Measurements from ENCODE around the gene DCDC1.

The DCDC1 gene

DNA sequence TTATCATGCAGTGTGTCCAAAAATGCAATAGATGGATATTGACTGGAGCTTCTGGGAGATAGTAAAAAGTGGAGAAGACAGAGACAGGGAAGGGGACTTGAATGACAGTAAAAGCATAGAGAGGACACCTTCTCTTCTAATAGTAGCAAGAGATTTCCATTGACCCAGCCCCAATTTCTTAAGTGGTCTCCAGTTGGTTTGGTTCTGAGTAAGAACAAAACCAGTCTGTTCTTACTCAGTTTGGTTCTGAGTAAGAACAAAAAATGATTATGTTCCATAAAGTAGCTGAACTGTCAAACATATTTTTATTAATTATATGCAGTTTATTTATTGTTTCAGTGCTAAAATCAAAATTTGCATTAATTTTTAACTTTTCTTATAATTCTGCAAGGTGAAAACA, 466.6 kb downstream of the DCDC1 start:
- H3K4me3 Mint-ChIP-seq, result no peak overlapping the region
- no peak overlapping the region for H3K27ac Mint-ChIP-seq (ENCODE audit: low read depth)
- H3K9me3 Mint-ChIP-seq, result no peaks in the 10 kb centered on the region
- ATAC-seq (replicated peaks; ENCODE audit: extremely low read depth, poor library complexity, severe bottlenecking) (no peak), DNase-seq (ENCODE audit: low spot score in 2 of 2) (no peak)
- H3K36me3 Mint-ChIP-seq (ENCODE audit: insufficient read depth), result no peaks in the 10 kb centered on the region
- no peaks in the 10 kb centered on the region for H3K4me1 Mint-ChIP-seq
- H3K27me3 Mint-ChIP-seq, result no peaks in the 10 kb centered on the region

GRCh38 chr11:30895046-30895445, 474.5 kb downstream of the DCDC1 start:
- H3K27ac Mint-ChIP-seq (ENCODE audit: low read depth), result no peak overlapping the region
- no peaks in the 10 kb centered on the region for H3K36me3 Mint-ChIP-seq (ENCODE audit: insufficient read depth)
- DNase-seq (ENCODE audit: low spot score in 2 of 2), result no peak
- peaks cover 4% of the 10 kb centered on the region for H3K9me3 Mint-ChIP-seq
- H3K27me3 Mint-ChIP-seq, result no peaks in the 10 kb centered on the region
- H3K4me3 Mint-ChIP-seq, result no peak overlapping the region
- H3K4me1 Mint-ChIP-seq, result no peaks in the 10 kb centered on the region
- ATAC-seq (replicated peaks; ENCODE audit: extremely low read depth, poor library complexity, severe bottlenecking), result no peak

GRCh38 chr11:30893318-30893717, 476.2 kb downstream of the DCDC1 start:
- Mint-ChIP-seq H3K4me3 (no peak overlapping the region), H3K36me3 (ENCODE audit: insufficient read depth) (no peaks in the 10 kb centered on the region), H3K27ac (ENCODE audit: low read depth) (no peak overlapping the region), H3K9me3 (peaks cover 5% of the 10 kb centered on the region), H3K27me3 (no peaks in the 10 kb centered on the region), H3K4me1 (no peaks in the 10 kb centered on the region)
- ATAC-seq (replicated peaks; ENCODE audit: extremely low read depth, poor library complexity, severe bottlenecking) (no peak), DNase-seq (ENCODE audit: low spot score in 2 of 2) (no peak)

- H3K4me3 Mint-ChIP-seq, result no peak overlapping the region
- no peak for ATAC-seq (replicated peaks; ENCODE audit: extremely low read depth, poor library complexity, severe bottlenecking)
- no peaks in the 10 kb centered on the region for H3K4me1 Mint-ChIP-seq
- no peak overlapping the region for H3K27ac Mint-ChIP-seq (ENCODE audit: low read depth)
- no peak for DNase-seq (ENCODE audit: low spot score in 2 of 2)
- H3K36me3 Mint-ChIP-seq (ENCODE audit: insufficient read depth), result no peaks in the 10 kb centered on the region
- H3K27me3 Mint-ChIP-seq, result no peaks in the 10 kb centered on the region
- H3K9me3 Mint-ChIP-seq, result peaks cover 5% of the 10 kb centered on the region
These were observed 480.3 kb downstream of the DCDC1 start for GRCh38 chr11:30889143-30889794.

DNA sequence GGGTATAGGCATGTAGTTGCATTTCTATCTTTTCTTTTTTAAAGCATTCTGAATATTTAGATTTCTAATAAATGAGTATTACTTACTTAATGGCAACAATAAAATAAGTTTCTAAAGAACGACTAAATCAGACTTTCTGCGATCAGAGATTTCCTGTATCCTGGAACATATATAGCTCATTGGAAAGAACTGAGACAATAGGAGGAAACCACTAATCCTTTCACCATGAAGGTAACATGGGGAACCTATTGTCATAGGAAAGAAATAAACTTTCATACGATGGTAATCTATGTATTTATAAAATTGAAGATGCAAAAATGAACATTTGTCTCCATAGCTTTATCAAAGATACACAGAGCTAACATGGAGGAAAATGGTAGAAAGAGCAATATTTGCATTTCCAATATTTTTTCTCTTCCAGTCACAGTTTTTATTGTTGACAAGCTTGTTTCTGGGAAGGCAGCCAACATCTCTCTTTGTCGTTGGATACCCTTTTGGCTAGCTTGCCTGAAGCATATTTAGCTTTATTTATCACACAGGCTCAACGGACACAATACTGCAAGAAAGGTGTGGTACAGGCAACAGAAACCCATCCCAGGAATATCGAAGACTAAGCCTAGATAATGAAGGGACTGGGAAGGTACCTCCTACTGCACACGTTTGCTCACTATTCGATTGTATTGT, 490.1 kb downstream of the DCDC1 start:
- H3K27me3 Mint-ChIP-seq, result no peaks in the 10 kb centered on the region
- H3K9me3 Mint-ChIP-seq, result peaks cover 12% of the 10 kb centered on the region
- H3K4me1 Mint-ChIP-seq, result no peaks in the 10 kb centered on the region
- H3K4me3 Mint-ChIP-seq, result no peak overlapping the region
- DNase-seq (ENCODE audit: low spot score in 2 of 2) (no peak), ATAC-seq (replicated peaks; ENCODE audit: extremely low read depth, poor library complexity, severe bottlenecking) (no peak)
- H3K36me3 Mint-ChIP-seq (ENCODE audit: insufficient read depth), result no peaks in the 10 kb centered on the region
- no peak overlapping the region for H3K27ac Mint-ChIP-seq (ENCODE audit: low read depth)

GRCh38 chr11:30878400-30878799, 491.1 kb downstream of the DCDC1 start:
- H3K9me3 Mint-ChIP-seq, result peaks cover 12% of the 10 kb centered on the region
- H3K27ac Mint-ChIP-seq (ENCODE audit: low read depth), result no peak overlapping the region
- no peak overlapping the region for H3K4me3 Mint-ChIP-seq
- H3K36me3 Mint-ChIP-seq (ENCODE audit: insufficient read depth), result no peaks in the 10 kb centered on the region
- no peaks in the 10 kb centered on the region for H3K27me3 Mint-ChIP-seq
- H3K4me1 Mint-ChIP-seq, result no peaks in the 10 kb centered on the region
- DNase-seq (ENCODE audit: low spot score in 2 of 2) (no peak), ATAC-seq (replicated peaks; ENCODE audit: extremely low read depth, poor library complexity, severe bottlenecking) (no peak)

- H3K27me3 Mint-ChIP-seq, result no peaks in the 10 kb centered on the region
- DNase-seq (ENCODE audit: low spot score in 2 of 2) (no peak), ATAC-seq (replicated peaks; ENCODE audit: extremely low read depth, poor library complexity, severe bottlenecking) (no peak)
- H3K36me3 Mint-ChIP-seq (ENCODE audit: insufficient read depth), result no peaks in the 10 kb centered on the region
- H3K27ac Mint-ChIP-seq (ENCODE audit: low read depth), result no peak overlapping the region
- H3K4me3 Mint-ChIP-seq, result no peak overlapping the region
- no peaks in the 10 kb centered on the region for H3K4me1 Mint-ChIP-seq
- peaks cover 11% of the 10 kb centered on the region for H3K9me3 Mint-ChIP-seq
These were observed 492.7 kb downstream of the DCDC1 start for GRCh38 chr11:30876663-30877396.

DNA sequence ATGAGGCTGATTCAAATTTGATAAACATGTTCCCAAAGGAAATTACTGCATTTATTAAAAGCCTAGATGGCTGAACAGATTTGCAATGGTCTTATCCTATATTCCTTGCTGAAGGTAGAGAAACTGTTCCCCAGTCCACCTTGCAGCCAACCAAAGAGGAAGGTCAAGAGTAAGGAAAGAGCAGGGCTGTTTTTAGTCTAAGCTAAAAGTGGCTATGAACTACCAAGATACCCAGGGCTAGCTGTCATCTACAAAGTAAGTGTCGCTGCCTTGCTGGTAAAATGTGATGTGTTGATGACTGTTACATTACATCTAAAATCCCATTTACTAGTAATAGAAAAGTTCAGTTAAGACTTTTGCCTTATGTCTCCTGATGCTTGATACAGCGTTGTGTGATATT, 493.3 kb downstream of the DCDC1 start:
- no peak overlapping the region for H3K27ac Mint-ChIP-seq (ENCODE audit: low read depth)
- no peaks in the 10 kb centered on the region for H3K36me3 Mint-ChIP-seq (ENCODE audit: insufficient read depth)
- ATAC-seq (replicated peaks; ENCODE audit: extremely low read depth, poor library complexity, severe bottlenecking) (no peak), DNase-seq (ENCODE audit: low spot score in 2 of 2) (no peak)
- H3K27me3 Mint-ChIP-seq, result no peaks in the 10 kb centered on the region
- no peak overlapping the region for H3K4me3 Mint-ChIP-seq
- peaks cover 15% of the 10 kb centered on the region for H3K9me3 Mint-ChIP-seq
- H3K4me1 Mint-ChIP-seq, result no peaks in the 10 kb centered on the region

DNA sequence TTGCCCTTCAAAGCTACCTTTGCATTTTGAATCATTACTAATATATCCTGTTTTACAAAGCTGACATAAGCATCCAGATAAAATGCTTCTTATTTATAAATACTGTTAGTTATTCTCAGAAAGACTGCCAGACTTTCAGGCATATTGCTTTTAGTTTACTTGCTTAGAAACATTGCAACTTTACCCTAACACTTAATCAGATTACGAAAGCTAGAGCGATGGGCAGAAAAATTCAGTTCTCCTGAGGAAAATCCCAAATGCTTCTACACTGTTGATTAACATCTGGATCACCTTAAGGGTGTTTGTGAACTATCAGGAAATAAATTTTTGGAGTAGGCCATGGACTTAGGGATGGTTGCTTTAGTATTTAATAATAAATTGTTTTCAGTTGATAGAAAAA, 493.7 kb downstream of the DCDC1 start:
- no peak for ATAC-seq (replicated peaks; ENCODE audit: extremely low read depth, poor library complexity, severe bottlenecking)
- H3K9me3 Mint-ChIP-seq, result peaks cover 19% of the 10 kb centered on the region

GRCh38 chr11:30873924-30874610, 495.5 kb downstream of the DCDC1 start:
- ATAC-seq (replicated peaks; ENCODE audit: extremely low read depth, poor library complexity, severe bottlenecking), result no peak
- Mint-ChIP-seq H3K4me1 (no peaks in the 10 kb centered on the region), H3K27me3 (no peaks in the 10 kb centered on the region), H3K4me3 (no peak overlapping the region), H3K9me3 (peaks cover 26% of the 10 kb centered on the region), H3K36me3 (ENCODE audit: insufficient read depth) (no peaks in the 10 kb centered on the region), H3K27ac (ENCODE audit: low read depth) (no peak overlapping the region)
- DNase-seq (ENCODE audit: low spot score in 2 of 2), result no peak

More for the DNA sequence above, 493.7 kb downstream of the DCDC1 start:
- Mint-ChIP-seq H3K4me3 (no peak overlapping the region), H3K4me1 (no peaks in the 10 kb centered on the region), H3K36me3 (ENCODE audit: insufficient read depth) (no peaks in the 10 kb centered on the region), H3K27me3 (no peaks in the 10 kb centered on the region), H3K27ac (ENCODE audit: low read depth) (no peak overlapping the region)
- no peak for DNase-seq (ENCODE audit: low spot score in 2 of 2)

DNA sequence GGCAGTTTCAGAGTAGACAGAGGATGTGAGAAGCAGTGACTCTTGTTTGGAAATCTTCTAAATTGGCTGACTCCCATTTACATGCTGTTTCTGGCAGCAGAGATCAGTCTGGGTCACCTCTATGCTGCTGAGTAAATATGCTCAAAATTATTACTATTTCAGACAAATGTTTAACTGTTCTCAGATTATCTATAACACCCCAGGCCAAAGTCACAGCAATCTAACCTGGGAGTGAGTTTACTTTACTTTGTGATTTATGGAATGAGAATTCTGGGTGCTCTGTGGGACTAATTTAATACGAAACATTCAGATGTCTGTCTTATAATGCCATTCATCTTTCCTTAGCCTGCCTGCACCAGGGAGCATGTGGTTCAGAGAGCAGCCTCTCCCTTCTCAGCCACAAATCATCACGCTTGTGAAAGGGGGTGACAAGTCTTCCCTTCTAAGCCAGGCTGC, 500.9 kb downstream of the DCDC1 start:
- ATAC-seq (replicated peaks; ENCODE audit: extremely low read depth, poor library complexity, severe bottlenecking), result no peak
- Mint-ChIP-seq H3K9me3 (peaks cover 26% of the 10 kb centered on the region), H3K27ac (ENCODE audit: low read depth) (no peak overlapping the region), H3K27me3 (no peaks in the 10 kb centered on the region), H3K4me1 (no peaks in the 10 kb centered on the region), H3K4me3 (no peak overlapping the region), H3K36me3 (ENCODE audit: insufficient read depth) (peaks cover 2% of the 10 kb centered on the region)
- DNase-seq (ENCODE audit: low spot score in 2 of 2), result no peak

DNA sequence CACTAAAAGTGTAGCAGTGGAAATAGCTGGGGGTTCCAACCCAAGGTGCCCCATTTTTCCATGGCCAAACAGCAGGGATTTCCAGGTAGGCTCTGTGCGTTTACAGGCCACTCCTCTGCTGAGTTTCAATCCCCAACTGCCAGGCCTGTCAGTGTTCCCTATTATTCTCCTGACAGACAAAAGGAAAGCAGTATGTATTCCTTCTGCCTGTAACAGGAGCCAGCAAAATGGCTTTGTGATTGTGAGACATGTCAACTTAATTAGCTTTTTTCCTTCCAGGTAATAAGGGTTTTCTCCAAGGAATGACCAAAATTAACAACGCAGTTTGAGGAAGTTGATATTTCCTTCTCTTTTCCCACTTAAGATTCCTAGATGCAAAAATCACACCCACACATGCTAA, 506.3 kb downstream of the DCDC1 start:
- Mint-ChIP-seq H3K27ac (ENCODE audit: low read depth) (no peak overlapping the region), H3K9me3 (peaks cover 7% of the 10 kb centered on the region), H3K4me1 (no peaks in the 10 kb centered on the region), H3K36me3 (ENCODE audit: insufficient read depth) (peaks cover under 1% of the 10 kb centered on the region), H3K4me3 (no peak overlapping the region), H3K27me3 (no peaks in the 10 kb centered on the region)
- no peak for ATAC-seq (replicated peaks; ENCODE audit: extremely low read depth, poor library complexity, severe bottlenecking)
- DNase-seq (ENCODE audit: low spot score in 2 of 2), result no peak
